Sigmoid colon (tissue), 7 donors: ENCODE results near the gene XRN2. TPM values are rescaled to one million over a fixed set of nuclear protein-coding genes. Genes with fewer than 3 reads are reported as not detected.

Experiments used
- DNase-seq: peaks from one replicate; pipeline ENCODE4 v3.0.0-alpha.2; 2019
- H3K27ac ChIP-seq, 4 donors: fragments of 200-600 bp; sonication (generic); one replicate each; pipeline ENCODE4 v1.5.1; 2016 to 2019; ENCODE audit warnings: mild to moderate bottlenecking in 1 of 4
- H3K27me3 ChIP-seq, 3 donors: fragments of 200-600 bp; sonication (generic); one replicate each; pipeline ENCODE4 v1.5.1; 2019; ENCODE audit warnings: mild to moderate bottlenecking in 1 of 3
- H3K36me3 ChIP-seq, 4 donors: fragments of 200-600 bp; sonication (generic); one replicate each; pipeline ENCODE4 v1.5.1; 2016 to 2019
- H3K4me1 ChIP-seq, 4 donors: fragments of 200-600 bp; sonication (generic); one replicate each; pipeline ENCODE4 v1.5.1; 2017 to 2019
- H3K4me3 ChIP-seq, 4 donors: fragments of 200-600 bp; sonication (generic); one replicate each; pipeline ENCODE4 v1.5.1; 2017 to 2019; ENCODE audit warnings: mild to moderate bottlenecking in 2 of 4, moderate library complexity in 1 of 4
- H3K9me3 ChIP-seq, 4 donors: fragments of 200-600 bp in 3 of 4; sonication (generic) in 3 of 4; one replicate each; pipeline versions ENCODE4 v1.5.1 to v1.6.1; 2013 to 2019
- EP300 ChIP-seq, 4 donors: sonication (generic); formaldehyde crosslinking; IDR thresholded peaks; one replicate each; pipeline ENCODE4 v1.6.1; 2017; ENCODE audit warnings: antibody characterized with exemption in 4 of 4
- POLR2A ChIP-seq, 2 donors: fragments of 450-650 bp; IDR thresholded peaks; one replicate each; pipeline ENCODE4 v1.6.1; 2016; ENCODE audit warnings: antibody characterized with exemption in 2 of 2, mild to moderate bottlenecking in 2 of 2, moderate library complexity in 2 of 2
- POLR2AphosphoS5 ChIP-seq, 4 donors: sonication (generic); formaldehyde crosslinking; IDR thresholded peaks; one replicate each; pipeline ENCODE4 v1.6.1; 2017; ENCODE audit warnings: antibody characterized with exemption in 4 of 4
- WGBS, 2 donors: extraction: QIAGEN DNeasy Blood & Tissue Kit; methylation state at CpG; one replicate each; pipeline ENCODE4 v1.1.7; 2013; 5-methylcytosine and 5-hydroxymethylcytosine counted together
- intact Hi-C: fragments of 100-400 bp; cut with DNase I; formaldehyde crosslinking; loops from one replicate; pipeline ENCODE4 v1.15.1; 2023
- polyA plus RNA-seq, 3 donors: library from polyadenylated mRNA; stranded (reverse); fragments of 200-250 nt; gene quantifications; one replicate each; pipeline ENCODE4 v1.2.3, GENCODE V29; 2013
- total RNA-seq, 4 donors: library from RNA; depleted of rRNA; stranded (reverse); fragments of >200 nt; gene quantifications; one replicate each; pipeline ENCODE4 v1.1.0, GENCODE V29; 2016
- TF ChIP-seq, protein P1 (sequence below), 4 experiments: fragments of 450-650 bp in 3 of 4; fragments of 200-600 bp in 1 of 4; IDR thresholded peaks; one replicate each; pipeline ENCODE4 v1.5.1; 2016 to 2019; ENCODE audit warnings: antibody characterized with exemption in 4 of 4, mild to moderate bottlenecking in 3 of 4, moderate library complexity in 2 of 4
- donor health status: healthy with polysubstance abuse.
- donor health status: Bipolar disorder and iron deficiency.
- donor health status: healthy.

XRN2 gene, protein sequence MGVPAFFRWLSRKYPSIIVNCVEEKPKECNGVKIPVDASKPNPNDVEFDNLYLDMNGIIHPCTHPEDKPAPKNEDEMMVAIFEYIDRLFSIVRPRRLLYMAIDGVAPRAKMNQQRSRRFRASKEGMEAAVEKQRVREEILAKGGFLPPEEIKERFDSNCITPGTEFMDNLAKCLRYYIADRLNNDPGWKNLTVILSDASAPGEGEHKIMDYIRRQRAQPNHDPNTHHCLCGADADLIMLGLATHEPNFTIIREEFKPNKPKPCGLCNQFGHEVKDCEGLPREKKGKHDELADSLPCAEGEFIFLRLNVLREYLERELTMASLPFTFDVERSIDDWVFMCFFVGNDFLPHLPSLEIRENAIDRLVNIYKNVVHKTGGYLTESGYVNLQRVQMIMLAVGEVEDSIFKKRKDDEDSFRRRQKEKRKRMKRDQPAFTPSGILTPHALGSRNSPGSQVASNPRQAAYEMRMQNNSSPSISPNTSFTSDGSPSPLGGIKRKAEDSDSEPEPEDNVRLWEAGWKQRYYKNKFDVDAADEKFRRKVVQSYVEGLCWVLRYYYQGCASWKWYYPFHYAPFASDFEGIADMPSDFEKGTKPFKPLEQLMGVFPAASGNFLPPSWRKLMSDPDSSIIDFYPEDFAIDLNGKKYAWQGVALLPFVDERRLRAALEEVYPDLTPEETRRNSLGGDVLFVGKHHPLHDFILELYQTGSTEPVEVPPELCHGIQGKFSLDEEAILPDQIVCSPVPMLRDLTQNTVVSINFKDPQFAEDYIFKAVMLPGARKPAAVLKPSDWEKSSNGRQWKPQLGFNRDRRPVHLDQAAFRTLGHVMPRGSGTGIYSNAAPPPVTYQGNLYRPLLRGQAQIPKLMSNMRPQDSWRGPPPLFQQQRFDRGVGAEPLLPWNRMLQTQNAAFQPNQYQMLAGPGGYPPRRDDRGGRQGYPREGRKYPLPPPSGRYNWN
- total RNA-seq, result 10 to 100 TPM; 53.5 to 79.8 (median 66.1) TPM
- polyA plus RNA-seq, result 10 to 100 TPM; 21.0 to 31.4 (median 25.0) TPM

DNA sequence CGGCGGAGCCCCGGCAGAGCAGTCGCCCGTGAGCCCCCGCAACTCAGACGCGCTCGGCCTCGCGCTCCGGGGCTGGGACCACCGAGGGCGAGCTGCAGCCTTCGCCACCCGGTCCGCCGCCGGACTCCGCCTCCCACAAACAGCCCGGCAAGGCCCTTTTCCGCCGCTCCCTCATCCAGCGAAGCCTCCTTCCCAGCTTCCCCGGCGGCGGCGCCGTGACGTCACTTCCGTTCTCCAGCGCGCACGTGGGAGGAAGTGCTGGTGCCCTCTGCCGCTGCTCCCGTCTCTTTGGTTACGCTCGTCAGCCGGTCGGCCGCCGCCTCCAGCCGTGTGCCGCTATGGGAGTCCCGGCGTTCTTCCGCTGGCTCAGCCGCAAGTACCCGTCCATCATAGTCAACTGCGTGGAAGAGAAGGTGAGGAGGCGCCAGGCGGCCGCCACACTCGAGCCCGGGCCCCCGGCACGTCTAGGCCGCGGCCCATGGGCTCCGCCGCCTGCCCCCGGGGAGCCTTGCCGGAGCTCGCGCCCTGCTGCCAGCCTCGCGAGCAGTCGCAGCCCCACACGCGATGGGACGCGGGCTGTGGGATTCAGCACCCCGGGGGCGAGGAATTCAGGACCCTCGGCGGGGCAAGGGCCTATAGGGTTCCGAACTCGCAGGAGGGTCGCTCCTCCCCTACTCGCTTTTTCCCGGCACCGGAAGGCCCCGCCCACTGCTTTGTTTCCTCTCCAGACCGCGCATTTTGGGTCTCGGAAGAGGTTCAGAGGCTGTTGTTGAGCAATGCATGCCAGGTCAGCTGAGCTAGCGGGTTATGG lies at the start of gene XRN2:
Gene XRN2 (plus strand): TSS at position 271 of the 811 bp plus-strand sequence. CDS start 68 bp downstream, at position 339.
- intact Hi-C loops, result loop anchor here (5.0 kb wide), 5 partner anchors 66 to 591 kb away; partner anchors contain the start of genes KIZ, NKX2-4 and RALGAPA2
- H3K36me3 ChIP-seq, result peaks cover 0 to 3% (median 0%) of the 10 kb centered on the region in 4 donors
- 0 to 1% methylated on average over 87 of the region's 87 CpGs for WGBS, 2 donors
- no peaks in the 10 kb centered on the region for H3K27me3 ChIP-seq
- peak; percentile 98 for DNase-seq
- H3K27ac ChIP-seq, result peak within 1 kb of the TSS; percentile 91 to 98 (median 94)
- peak; percentile 66 to 77 for TF ChIP-seq POLR2A (IDR thresholded peaks at IDR 0.05)
- peak; percentile 92 to 97 (median 96) for TF ChIP-seq POLR2AphosphoS5 (IDR thresholded peaks at IDR 0.05)
- TF ChIP-seq, protein P1, sequence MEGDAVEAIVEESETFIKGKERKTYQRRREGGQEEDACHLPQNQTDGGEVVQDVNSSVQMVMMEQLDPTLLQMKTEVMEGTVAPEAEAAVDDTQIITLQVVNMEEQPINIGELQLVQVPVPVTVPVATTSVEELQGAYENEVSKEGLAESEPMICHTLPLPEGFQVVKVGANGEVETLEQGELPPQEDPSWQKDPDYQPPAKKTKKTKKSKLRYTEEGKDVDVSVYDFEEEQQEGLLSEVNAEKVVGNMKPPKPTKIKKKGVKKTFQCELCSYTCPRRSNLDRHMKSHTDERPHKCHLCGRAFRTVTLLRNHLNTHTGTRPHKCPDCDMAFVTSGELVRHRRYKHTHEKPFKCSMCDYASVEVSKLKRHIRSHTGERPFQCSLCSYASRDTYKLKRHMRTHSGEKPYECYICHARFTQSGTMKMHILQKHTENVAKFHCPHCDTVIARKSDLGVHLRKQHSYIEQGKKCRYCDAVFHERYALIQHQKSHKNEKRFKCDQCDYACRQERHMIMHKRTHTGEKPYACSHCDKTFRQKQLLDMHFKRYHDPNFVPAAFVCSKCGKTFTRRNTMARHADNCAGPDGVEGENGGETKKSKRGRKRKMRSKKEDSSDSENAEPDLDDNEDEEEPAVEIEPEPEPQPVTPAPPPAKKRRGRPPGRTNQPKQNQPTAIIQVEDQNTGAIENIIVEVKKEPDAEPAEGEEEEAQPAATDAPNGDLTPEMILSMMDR (IDR thresholded peaks at IDR 0.05), result no peak
- peak within 1 kb of the TSS; percentile 76 to 98 (median 92) for H3K4me3 ChIP-seq
- peaks cover 0 to 24% (median 17%) of the 10 kb centered on the region in 4 donors for H3K4me1 ChIP-seq
- H3K9me3 ChIP-seq, result no peaks in the 10 kb centered on the region

DNA sequence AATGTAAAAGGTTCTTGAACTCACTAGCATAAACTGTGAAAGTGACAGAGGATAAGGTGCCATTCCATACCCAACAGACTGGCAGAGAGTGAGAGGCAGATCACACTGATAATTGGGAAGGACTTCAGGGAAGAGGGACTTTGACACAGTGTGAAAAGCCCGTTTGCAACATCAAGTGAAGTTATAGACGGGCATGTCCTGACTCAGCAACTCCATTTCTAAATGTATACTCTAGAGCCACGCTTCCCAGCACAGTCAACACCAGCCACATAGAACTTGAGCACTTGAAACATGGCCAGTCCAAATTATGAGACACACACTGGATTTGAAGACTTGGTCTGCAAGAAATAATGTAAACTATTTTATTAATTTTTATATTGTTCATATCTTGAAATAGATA lies 45.9 kb upstream of the XRN2 start:
- WGBS, 2 donors, result 65 to 75% methylated on average over 3 of the region's 3 CpGs
- DNase-seq, result no peak
- H3K27me3 ChIP-seq, result no peaks in the 10 kb centered on the region
- no peak overlapping the region for H3K4me3 ChIP-seq
- H3K27ac ChIP-seq, result no peak overlapping the region
- intact Hi-C loops, result no loop called here
- no peaks in the 10 kb centered on the region for H3K9me3 ChIP-seq
- no peak for TF ChIP-seq POLR2A (IDR thresholded peaks at IDR 0.05)
- no peaks in the 10 kb centered on the region for H3K36me3 ChIP-seq
- H3K4me1 ChIP-seq, result no peaks in the 10 kb centered on the region

DNA sequence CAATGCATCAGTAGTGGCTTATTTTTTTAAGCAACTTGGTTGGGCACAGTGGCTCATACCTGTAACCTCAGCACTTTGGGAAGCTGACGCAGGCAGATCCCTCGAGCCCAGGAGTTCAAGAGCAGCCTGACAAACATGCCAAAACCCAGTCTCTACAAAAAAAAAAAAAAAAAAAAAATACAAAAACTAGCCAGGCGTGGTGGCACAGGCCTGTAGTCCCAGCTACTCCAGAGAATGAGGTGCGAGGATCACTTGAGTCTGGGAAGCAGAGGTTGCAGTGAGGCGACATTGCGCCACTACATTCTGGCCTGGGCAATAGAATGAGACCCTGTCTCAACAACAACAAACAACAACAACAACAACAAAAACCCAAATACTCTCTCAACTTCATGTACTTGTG lies 44.7 kb upstream of the XRN2 start:
- H3K9me3 ChIP-seq, result no peaks in the 10 kb centered on the region
- H3K27me3 ChIP-seq, result no peaks in the 10 kb centered on the region
- H3K4me3 ChIP-seq, result no peak overlapping the region
- TF ChIP-seq POLR2AphosphoS5 (IDR thresholded peaks at IDR 0.05) (no peak), POLR2A (IDR thresholded peaks at IDR 0.05) (no peak), EP300 (IDR thresholded peaks at IDR 0.05) (no peak)
- TF ChIP-seq, protein P1 (IDR thresholded peaks at IDR 0.05), result no peak
- no peak for DNase-seq
- H3K27ac ChIP-seq, result no peak overlapping the region
- 91% methylated on average over 6 of the region's 6 CpGs for WGBS, 2 donors
- H3K36me3 ChIP-seq, result no peaks in the 10 kb centered on the region
- intact Hi-C loops, result no loop called here
- H3K4me1 ChIP-seq, result no peaks in the 10 kb centered on the region

DNA sequence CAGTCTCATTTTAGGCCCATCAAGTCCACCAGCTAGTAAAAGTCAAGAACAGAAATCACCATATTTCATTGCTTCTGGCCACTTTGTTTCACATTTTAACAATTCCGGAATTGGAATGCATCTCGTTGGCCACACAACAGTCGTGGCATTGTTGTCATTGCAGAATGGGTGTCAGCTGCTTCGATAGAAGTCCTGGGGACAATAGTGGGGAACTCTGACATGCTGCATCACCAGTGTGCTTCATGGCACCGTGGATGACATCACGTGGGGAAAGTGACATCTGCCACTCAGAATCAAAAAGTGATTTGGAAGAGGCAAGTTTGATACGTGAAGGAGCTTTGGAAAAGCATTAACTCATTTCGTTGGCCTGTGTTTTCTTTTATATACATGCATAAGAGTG lies 43.8 kb upstream of the XRN2 start:
- WGBS, 2 donors, result 82 to 86% methylated on average over 8 of the region's 8 CpGs
- Histone ChIP-seq H3K27ac (no peak overlapping the region), H3K36me3 (no peaks in the 10 kb centered on the region), H3K27me3 (no peaks in the 10 kb centered on the region), H3K9me3 (no peaks in the 10 kb centered on the region), H3K4me3 (no peak overlapping the region), H3K4me1 (no peaks in the 10 kb centered on the region)
- DNase-seq, result no peak
- TF ChIP-seq, protein P1 (IDR thresholded peaks at IDR 0.05), result no peak
- no peak for TF ChIP-seq EP300 (IDR thresholded peaks at IDR 0.05)
- no peak for TF ChIP-seq POLR2AphosphoS5 (IDR thresholded peaks at IDR 0.05)
- no peak for TF ChIP-seq POLR2A (IDR thresholded peaks at IDR 0.05)
- intact Hi-C loops, result no loop called here
